HG03139 (cell line): ENCODE data around the gene DIS3L2.
"Not testable (repeated sequence)": the region's sequence is repeated elsewhere in the genome, so short reads cannot be mapped to it uniquely, and the experiment has no call there.

Source experiments
- ATAC-seq: cut with Tn5 transposase; IDR thresholded peaks from one replicate; pipeline ENCODE4 v1.9.1; 2021; ENCODE audit not compliant: unreplicated experiment

The DIS3L2 gene

DNA sequence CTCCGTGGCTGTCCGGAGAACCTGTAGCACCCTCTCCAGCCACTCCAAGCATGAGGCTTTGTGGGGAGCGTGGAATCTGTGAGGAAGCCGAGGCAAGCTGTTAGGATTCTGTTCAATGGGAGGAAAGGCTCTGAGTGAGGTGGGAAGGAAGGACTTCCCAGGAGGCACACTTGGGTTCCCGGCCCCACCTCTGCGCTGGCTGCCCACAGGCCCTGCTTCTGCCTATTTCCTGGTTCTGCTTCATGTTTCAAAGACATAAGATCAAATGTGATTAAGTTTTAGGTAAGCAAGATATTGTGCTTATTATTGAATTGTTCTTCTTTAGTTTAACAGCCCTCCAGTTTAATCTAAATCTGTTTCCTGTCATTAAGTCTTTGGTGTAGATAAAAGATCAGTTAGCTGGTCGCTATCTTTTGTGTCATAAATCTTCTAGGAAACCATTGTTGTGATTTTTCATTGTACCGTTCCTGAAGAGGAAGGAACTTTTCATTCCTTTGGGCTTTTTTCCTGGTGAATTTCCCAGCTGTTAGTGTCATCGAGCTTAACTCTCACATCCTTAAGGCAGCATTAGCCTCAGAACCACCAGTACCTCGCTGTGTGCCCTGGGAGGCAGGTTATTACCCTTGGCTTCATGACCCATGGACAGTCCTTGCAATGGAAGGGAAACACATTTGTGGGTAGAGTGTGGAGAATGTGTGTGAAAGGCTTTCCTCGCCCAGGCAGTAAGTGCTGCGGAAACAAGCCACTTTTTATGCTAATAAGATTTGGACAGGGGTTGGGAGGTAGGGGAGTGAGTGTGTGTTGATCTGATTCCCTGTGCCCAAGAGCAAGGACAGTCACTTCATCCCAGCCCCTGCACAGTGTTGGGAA is 355.2 kb downstream of the DIS3L2 start:
- ATAC-seq: no peak

DNA sequence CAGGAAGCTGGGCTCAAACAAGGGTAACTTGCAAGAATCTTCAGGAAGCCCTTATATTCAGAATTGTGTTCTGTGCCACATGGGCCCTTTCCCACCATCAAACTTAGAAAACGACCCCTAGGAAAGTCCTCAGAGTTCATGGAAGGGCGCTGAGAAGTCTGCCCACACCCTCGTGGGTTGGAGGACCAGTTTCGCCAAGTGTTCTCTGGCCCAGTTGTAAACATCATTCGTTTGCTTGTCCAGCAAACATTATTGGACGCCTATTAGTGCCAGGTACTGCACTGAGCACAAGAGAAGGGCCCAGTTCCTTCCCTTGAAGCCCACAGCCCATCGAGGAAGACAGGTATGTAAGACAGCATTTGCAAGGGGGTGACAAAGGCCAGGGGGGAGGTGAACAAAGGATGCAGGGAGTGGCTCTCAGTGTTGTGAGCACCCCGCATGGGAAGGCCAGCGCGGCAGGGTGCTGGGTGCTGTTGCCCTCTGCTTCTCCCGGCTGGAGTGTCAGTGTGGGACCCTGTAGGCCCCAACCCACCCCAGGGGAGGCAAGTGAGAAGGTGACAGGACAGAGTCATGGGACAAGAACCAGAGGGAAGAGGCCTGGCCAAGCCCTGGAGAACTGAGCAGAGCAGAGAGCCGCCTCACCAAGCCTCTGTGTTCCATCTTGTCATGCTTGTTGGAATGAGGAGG is 356.8 kb downstream of the DIS3L2 start:
- ATAC-seq: no peak

DNA sequence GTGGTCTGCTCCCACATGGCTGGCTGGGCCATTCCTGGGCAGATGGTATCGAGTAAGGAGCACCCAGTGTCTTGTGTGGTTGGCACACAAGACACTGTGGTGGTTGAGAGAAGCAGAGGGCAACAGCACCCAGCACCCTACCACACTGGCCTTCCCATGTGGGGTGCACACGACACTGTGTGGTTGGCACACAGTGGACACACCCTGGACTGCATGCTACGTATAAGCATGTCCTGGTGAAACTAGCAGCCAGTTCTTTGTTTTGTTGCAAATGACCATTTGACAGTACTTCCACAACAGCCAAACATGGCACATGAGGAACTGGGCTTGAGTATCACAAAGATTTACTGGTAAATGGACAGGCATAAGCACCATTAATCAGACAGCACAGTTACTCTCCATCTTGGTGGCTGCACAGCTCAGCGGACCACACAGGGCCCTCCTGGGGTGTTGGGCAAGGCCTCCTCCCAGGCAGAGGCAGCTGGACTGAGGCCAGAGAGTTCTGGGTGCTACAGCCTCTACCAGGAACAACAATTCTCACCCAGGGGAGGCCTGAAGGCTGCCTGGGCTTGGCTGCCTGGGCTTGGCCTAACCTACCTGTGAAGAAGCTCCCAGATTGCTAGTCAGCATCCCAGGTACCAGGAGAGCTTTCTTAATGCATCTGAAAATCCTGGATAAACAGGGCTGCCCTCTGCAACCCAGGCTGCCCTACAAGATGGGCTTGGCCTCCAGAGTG is 357.7 kb downstream of the DIS3L2 start:
- ATAC-seq: no peak

DNA sequence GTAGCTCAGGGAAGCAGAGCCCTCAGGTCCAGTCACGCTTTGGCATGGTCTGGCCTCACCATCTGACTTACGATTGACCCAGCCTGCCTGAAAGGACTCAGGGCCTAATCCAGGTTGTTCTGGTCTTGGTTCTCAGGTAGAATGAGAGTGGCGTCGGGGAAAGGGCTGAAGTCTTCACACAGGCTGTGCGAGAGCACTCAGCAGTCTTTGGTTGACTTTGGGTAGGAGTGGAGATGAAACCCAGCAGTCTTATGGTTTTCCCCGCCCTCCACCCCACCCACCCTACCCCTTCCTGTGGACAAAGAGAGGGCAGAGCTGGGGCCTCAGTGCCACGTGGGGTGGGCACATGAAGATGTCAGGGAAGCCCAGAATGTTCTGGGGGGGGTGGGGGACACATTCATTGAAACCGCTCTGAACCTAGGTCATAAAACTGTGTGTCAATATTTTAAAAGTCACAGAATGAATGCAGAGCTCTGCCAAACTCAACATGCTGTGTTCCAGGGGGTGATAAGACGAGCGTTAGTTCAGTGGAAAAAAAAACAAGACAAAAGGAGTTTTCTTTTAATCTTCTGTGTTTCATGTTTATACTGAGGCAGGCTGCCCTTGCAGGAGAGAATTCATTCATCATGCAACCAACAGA is 358.4 kb downstream of the DIS3L2 start:
- ATAC-seq: no peak

DNA sequence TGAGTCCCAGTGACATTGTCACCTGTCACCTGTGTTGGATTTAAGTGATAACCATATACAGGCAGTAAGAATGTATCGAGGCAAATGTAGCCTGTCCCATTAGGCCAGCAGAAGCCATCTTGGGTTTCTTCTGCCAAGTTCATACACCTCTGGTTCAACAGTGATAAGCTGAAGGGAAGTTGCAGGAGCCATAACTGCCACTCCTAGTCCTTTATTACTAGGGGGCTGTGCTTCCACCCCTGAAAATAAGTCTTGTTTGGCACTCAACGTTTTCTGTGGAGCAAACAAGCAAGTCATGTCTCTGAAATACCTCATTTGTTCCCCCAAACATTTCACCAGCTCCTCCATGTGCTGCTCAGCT is 358.9 kb downstream of the DIS3L2 start:
- no peak for ATAC-seq

DNA sequence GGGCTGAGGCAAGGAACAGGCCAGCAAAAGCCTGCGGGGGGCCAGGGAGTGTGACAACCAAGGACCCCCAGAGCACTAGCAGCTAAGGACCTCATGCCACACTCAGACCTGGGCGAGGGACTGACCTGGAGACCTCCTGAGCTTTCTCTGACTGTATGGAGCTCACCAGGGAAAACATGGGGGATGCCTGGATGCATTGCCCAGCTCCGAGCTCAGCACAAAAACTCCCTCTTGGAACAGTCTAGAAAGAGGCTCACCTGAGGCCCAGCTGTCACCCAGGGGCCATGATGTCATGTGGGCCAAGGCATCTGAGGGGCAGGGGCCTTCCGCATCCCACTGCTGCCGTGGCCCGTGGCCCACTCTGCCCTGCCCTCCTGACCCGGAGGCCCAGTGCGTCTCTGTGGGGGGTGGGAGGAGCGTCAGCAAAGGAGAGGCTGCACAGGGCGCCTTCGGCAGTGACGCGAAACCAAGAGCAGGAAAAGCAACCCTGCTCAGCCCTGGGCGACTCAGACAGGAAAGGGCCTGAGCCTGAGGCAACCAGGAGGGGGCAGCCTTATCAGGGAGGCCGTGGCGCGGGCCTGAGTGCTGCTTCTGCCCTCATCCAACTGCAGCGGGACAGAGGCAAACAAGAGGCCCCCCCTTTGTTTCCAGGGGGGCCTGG is 359.8 kb downstream of the DIS3L2 start:
- no peak for ATAC-seq

DNA sequence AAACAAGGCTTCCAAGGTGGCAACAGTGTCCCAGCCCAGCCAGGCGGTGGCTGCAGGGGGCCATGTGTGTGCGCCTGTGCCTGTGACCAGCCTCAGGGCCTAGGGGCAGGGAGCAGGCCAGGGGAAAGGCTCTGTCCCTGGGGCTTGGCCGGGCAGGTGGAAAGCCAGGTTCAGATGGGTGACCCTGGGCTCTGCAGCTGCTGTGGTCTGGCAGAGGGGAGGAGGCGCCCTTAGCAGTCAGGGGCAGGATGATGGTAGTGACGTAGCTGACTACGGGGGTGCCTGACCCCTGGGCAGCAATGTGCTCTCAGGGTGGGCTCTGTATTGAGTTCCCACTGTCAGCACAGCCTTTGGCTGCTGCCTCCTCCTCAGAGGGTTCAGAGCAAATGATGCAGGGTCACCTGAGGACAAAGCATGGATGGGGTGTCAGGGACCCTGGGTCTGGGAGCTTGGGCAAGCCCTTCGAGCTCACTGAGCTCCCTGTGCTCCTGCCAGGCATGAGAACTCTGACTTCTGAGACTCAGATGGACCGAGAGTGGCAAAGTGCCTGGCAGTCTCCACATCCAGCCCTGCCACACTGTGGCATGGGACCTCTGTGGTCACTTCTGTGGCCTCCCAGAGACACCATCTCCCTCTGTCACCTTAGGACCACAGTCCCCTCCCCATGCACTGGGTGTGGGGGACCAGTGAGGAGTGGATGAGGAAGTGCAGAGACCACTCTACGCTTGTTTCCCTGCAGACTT is 360.5 kb downstream of the DIS3L2 start:
- ATAC-seq: no peak

DNA sequence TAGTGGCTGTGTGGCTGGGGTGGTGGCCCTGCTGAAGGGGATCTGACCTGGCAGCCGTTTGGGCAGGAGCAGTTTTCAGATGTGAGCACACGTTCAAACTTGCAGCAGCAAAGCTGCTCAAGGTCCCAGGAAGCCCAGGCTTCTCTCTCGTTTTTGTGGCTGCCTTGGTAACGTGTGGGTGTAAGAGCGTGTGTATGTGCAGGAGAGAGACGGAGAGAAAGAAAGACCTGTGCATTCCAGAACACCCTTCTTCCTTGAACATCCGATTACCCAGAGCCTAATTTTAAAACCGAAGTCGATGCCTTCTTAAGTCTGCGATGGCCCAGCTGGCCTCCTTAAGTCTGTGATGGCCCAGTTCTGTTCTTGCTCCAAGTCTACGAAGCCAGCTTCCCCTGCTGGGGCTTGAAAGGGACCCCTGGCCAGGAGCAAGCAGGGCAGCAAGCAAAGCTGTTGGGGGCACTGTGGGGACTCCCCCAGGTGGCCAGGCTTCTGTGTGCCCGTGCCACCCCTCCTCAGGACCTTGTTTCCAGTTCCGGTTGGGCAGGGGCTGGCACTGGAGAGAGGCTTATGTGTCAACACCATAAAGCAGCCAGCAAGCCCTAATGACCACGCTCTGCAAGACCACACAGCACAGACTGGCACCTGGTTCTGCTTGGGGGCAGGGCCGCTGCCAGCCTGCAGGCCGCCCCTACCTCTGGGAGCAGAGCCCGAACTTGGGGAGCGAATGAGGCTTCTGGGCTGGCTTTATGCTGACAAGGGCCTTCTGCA is 361.2 kb downstream of the DIS3L2 start:
- no peak for ATAC-seq

DNA sequence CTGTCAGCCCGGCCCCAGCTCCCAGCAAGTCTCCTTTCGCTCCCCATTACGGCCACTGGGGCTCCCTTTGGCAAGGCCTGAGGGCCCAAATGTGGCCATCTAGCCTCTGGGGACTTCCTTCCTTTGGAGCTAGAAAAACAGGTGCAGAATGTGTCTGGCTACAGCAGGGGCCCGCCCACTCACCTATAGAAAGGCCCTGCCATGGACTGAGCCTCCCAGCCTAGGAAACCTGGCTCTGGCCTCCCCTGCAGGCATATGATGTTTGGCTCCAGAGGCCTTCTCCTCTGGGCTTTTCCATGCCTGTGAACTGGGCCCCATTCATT is 361.8 kb downstream of the DIS3L2 start:
- ATAC-seq: no peak

DNA sequence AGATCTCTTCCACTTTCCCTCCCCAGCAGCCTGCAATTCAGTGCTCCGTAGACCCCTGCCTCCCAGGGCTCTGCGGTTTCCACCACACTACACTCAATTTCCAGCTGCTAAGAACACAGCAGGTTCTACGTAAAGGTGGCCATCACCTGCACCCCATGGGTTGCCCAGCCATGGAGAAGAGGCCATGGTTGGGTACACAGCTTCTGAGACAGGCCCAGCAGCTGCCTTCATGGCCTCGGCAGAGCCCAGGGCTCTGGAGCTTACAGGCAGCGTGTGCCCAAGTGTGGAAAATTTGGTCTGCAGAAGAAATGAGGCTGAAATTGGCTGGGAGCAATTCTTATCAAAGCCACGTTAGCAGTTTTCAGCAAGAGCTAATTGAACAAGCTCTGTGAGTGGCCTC is 362.5 kb downstream of the DIS3L2 start:
- ATAC-seq: not testable (repeated sequence)

DNA sequence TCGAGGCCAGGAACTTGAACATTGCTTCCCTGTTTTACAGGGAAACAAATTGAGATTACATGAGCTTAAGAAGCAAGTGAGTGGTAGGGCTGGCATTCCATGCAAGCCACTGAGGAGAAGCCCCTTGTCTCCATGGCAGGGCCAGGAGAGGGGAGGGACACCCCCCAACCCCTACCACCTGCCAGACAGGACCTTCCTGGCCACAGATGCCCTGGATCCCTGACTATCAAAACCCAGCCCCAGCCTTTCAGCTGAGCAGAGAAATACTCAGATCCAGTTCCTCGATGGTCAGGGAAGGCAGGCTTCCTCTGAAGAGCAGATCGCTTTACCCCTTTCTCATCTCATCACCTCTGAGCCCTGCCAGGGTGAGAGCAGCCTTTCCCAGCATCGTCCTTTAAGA is 363.3 kb downstream of the DIS3L2 start:
- ATAC-seq: no peak

DNA sequence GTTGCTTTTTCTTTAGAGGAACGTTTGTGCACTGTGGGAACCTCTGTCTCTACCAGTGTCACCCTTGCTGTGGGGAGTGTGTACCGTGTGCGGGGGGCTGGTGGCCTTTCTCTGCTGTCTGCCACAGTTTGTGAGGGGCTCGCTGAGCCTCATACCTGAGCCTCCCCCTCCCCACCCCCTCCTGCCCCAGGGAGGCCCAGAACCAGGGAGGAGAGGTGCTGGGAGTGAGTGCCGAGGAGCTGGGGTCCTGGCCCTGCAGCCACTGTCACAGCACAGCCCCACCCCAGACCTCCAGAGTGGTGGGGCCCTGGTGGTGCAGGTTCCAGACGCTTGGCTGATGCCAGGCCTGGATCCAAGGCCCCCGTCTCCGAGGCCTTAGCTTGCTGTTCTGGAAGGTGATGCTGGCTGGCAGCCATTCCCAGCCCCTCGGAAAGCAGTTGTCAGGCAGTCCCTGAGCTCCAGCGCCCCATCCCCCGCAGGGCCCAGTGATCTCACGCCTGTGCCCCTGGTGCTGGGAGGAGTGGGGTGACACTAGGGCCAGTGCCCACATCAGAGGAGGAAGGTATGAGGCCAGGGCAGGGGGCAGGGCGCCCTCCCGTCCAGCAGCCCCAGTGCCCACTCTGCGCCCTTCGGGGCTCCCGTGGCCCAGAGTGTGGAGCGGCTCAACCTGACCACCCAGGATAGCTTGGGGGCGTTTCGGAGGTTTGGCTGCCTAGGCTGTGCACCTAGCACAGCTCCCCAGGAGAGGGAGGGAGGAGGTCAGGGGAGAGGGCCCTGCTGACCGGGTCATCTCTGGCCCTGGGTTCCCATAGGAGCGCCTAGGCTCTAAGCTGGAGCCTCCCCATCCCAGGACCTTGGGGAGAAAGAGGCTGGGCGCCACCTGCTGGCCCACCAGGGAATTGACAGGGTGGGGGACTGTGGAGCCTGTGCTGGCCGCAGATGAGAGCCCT is 364.1 kb downstream of the DIS3L2 start:
- no peak for ATAC-seq

DNA sequence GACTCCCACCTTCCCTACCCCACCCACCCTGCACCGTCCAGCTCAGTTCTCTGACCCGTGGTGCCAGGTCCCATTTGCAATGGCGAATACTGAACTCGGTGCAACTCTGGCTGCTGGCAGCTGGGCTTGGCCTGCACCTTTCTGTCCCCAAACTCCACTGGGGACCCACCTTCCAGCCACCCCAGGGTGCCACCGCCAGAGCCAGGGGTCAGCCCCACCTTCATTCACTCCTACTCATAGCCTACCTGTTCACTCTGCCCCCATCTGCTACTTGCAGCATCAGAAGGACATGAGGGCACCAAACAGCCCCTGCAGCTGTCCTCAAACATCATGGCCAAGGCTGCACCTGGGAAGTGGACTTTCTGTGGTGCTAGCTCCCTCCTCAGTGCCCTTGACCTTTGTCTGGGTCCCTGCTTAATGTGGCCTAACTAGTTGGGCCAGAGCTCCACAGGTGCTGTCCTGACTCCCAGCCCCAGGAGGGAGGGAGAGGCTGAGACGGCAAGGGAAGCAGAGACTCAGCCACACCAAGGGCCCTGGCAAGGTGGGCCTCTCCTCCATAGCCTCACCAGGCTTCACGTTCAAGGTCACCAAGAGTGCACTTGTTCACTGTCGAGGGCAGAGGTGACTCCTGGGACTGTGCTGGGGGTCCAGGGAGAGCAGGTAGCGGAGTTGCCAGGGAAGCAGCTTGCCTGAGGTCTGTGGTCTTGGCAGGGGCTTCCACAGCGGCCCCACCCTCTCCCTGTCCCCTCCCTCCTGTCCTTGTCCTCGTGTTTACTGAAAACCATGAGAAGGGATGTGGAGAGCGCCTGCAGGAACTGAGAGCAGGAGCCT is 365.0 kb downstream of the DIS3L2 start:
- not testable (repeated sequence) for ATAC-seq

DNA sequence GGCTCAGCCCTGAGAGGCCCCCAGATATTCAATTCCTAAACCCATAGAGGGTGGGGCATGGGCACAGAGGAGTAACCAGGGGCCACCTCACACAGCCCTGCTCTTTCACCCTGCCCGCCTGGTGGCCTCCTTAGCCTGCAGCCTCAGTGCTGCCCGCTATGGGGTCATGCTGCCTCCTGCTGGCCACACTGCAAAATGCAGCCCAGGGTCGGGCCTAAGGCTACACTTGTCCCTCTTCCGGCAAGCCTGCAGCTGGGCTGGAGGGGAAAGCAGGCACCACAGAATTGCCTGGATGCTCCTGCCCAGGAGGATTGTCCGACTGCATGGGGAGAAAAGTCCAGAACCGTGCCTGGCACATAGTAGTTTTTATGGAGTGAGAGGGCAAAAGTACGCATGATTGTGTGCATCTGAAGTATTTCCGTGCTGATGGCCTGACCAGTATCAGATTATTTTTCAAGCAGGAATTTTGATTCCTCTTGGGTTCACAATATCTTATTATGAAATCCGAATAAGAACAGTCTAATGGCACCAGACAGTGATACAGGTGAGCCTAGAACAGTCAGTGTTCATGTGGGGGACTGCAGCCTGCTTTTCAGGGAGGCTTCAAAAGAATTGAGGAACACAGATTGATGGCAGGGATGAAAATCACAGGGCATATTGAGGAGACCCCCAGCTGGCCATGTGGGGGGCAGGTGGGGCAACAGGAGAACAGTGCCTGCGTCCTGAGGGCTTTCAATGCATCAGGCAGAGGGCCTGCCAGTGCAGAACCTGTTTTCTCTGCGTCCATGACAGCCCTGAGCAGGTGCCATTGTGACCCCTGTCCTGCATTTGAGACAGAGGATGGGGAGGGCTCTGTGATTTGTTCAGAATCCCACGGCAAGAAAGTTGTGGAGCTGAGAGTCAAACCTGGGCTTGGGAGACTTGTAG is 365.9 kb downstream of the DIS3L2 start:
- no peak for ATAC-seq

DNA sequence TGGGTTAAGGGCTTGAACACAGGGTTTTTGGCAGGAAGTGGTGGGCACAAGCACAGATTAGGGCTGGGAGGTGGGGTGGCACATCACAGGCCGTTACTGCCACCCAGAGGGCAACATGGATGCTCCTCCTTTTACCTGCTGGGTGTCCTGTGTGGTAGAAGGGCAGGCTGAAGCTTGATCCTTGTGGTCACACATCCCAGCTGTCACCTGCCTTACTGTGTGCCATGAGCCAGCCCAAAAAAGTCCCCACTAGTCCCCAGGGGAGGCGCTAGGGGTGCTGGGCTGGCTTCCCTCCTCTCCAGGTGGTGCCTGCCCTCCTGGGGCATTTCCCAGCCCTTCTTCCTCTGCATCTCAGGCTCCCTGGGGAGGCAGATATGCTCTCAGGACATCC is 366.5 kb downstream of the DIS3L2 start:
- no peak for ATAC-seq
